Gastrocnemius medialis (tissue), 4 donors: Measurements from ENCODE around the gene GYS2. TPM values are rescaled to one million over a fixed set of nuclear protein-coding genes. Genes with fewer than 3 reads are reported as not detected.

Experiments
- ATAC-seq, 2 donors: fragments of 150-250 bp; one replicate each; pipeline ENCODE4 v1.9.1; 2016
- DNase-seq, 2 donors: peaks; one replicate each; pipeline ENCODE4 v3.0.0-alpha.2; 2019
- H3K27ac ChIP-seq, 4 donors: fragments of 200-600 bp; sonication (generic); 1 replicate in 1 of 4; 2 replicates in 3 of 4; pipeline ENCODE4 v1.5.1; 2016 to 2018; ENCODE audit warnings: mild to moderate bottlenecking in 2 of 4, moderate library complexity in 1 of 4
- H3K27me3 ChIP-seq, 3 donors: fragments of 200-600 bp; sonication (generic) in 2 of 3; 1 replicate in 1 of 3; 2 replicates in 2 of 3; pipeline versions ENCODE4 v1.5.1 to v1.6.0; 2016 to 2019; ENCODE audit warnings: mild to moderate bottlenecking in 1 of 3, moderate library complexity in 1 of 3
- H3K36me3 ChIP-seq, 2 donors: fragments of 200-600 bp; sonication (generic) in 1 of 2; one replicate each; pipeline ENCODE4 v1.5.1; 2017 to 2018
- H3K4me1 ChIP-seq, 2 donors: fragments of 200-600 bp; sonication (generic) in 1 of 2; one replicate each; pipeline ENCODE4 v1.5.1; 2016 to 2017; ENCODE audit warnings: mild to moderate bottlenecking in 2 of 2
- H3K4me3 ChIP-seq, 4 donors: fragments of 200-600 bp; sonication (generic) in 3 of 4; 1 replicate in 1 of 4; 2 replicates in 3 of 4; pipeline ENCODE4 v1.5.1; 2016 to 2019; ENCODE audit warnings: mild to moderate bottlenecking in 2 of 4
- H3K9me3 ChIP-seq, 3 donors: fragments of 200-600 bp; sonication (generic) in 2 of 3; 1 replicate in 1 of 3; 2 replicates in 2 of 3; pipeline ENCODE4 v1.5.1; 2016 to 2019
- POLR2A ChIP-seq, 2 donors: fragments of 450-650 bp; IDR thresholded peaks; one replicate each; pipeline ENCODE4 v1.6.1; 2017; ENCODE audit warnings: antibody characterized with exemption in 2 of 2, mild to moderate bottlenecking in 2 of 2, moderate library complexity in 2 of 2
- in situ Hi-C, 4 donors: fragments of 200-750 bp; cut with MboI; loops; one replicate each; pipeline versions ENCODE4 v1.15.0 to v1.8.0; 2017; ENCODE audit warnings: low sequenced_read_pairs in 4 of 4
- intact Hi-C: fragments of 100-400 bp; cut with DNase I; formaldehyde crosslinking; loops from one replicate; pipeline ENCODE4 v1.15.1; 2023; ENCODE audit warnings: low total_unique reads
- total RNA-seq, 4 donors: library from RNA; depleted of rRNA; stranded (reverse); fragments of >200 nt; gene quantifications; one replicate each; pipeline versions ENCODE4 v1.1.0 to v1.2.3, GENCODE V29; 2016
- TF ChIP-seq, protein P1 (sequence below), 5 experiments: fragments of 450-650 bp in 3 of 5; fragments of 200-600 bp in 2 of 5; sonication (generic) in 2 of 5; IDR thresholded peaks in 4 of 5; conservative IDR thresholded peaks in 1 of 5; 1 replicate in 4 of 5; 2 replicates in 1 of 5; pipeline ENCODE4 v1.5.1; 2016 to 2019; ENCODE audit warnings: antibody characterized with exemption in 5 of 5, mild to moderate bottlenecking in 3 of 5, moderate library complexity in 3 of 5

GYS2 gene
- total RNA-seq, 4 donors from 2014 or later = 0.11 TPM; not detected in 3

DNA sequence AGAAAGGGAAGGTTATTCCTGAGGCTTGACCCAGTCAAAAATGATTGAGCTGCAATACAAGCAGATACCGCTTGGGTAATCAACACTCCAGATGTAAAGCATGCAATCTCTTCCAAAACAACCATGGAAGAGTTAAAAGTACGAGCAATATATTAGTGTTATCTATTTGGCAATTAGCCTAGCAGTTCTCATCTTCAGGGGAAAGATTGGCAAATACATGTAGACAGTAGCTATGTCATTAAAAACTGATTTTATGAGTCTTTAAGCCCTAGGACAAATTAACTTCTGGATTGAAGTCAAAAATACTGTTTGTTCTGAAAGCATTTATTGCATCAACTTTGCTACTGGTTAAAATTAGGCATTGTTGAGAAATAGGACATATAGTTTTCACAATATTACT, 9.3 kb upstream of the GYS2 start:
- no peak overlapping the region for H3K27ac ChIP-seq
- H3K9me3 ChIP-seq = no peaks in the 10 kb centered on the region
- no peaks in the 10 kb centered on the region for H3K27me3 ChIP-seq
- intact Hi-C loops = no loop called here
- peaks cover 0 to 6% of the 10 kb centered on the region in 2 donors for H3K4me1 ChIP-seq
- in situ Hi-C loops = no loop called here
- DNase-seq (no peak), ATAC-seq (no peak)
- TF ChIP-seq, protein P1, sequence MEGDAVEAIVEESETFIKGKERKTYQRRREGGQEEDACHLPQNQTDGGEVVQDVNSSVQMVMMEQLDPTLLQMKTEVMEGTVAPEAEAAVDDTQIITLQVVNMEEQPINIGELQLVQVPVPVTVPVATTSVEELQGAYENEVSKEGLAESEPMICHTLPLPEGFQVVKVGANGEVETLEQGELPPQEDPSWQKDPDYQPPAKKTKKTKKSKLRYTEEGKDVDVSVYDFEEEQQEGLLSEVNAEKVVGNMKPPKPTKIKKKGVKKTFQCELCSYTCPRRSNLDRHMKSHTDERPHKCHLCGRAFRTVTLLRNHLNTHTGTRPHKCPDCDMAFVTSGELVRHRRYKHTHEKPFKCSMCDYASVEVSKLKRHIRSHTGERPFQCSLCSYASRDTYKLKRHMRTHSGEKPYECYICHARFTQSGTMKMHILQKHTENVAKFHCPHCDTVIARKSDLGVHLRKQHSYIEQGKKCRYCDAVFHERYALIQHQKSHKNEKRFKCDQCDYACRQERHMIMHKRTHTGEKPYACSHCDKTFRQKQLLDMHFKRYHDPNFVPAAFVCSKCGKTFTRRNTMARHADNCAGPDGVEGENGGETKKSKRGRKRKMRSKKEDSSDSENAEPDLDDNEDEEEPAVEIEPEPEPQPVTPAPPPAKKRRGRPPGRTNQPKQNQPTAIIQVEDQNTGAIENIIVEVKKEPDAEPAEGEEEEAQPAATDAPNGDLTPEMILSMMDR (IDR thresholded peaks at IDR 0.05 in 4 of 5, conservative IDR thresholded peaks at IDR 0.05 in 1 of 5) = no peak
- TF ChIP-seq POLR2A (IDR thresholded peaks at IDR 0.05) = no peak
- no peaks in the 10 kb centered on the region for H3K36me3 ChIP-seq
- no peak overlapping the region for H3K4me3 ChIP-seq

DNA sequence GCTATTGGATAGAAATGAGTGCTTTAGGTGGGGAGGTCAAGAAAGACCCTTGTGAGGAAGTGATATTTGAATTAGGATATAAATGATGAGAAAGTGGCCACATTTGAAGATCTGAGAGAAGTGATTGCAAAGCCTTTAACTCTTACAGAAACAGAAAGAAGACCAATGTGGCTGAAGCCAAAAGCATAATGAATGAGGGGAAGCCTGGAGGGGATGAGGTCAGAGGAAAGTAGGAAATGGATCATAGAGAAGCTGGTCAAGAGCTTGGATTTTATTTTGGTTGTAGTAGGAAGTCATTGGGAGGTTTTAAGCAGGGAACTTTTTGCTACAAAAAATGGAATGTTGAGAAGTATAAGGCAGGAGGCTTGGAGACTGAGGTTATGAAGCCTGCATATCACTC, 3.5 kb upstream of the GYS2 start:
- intact Hi-C loops = no loop called here
- in situ Hi-C loops = loop anchor here in 2 of 4 donors (5.0 to 10.0 kb wide), 2 partner anchors 67 to 74 kb away; no protein-coding TSS in a partner anchor

DNA sequence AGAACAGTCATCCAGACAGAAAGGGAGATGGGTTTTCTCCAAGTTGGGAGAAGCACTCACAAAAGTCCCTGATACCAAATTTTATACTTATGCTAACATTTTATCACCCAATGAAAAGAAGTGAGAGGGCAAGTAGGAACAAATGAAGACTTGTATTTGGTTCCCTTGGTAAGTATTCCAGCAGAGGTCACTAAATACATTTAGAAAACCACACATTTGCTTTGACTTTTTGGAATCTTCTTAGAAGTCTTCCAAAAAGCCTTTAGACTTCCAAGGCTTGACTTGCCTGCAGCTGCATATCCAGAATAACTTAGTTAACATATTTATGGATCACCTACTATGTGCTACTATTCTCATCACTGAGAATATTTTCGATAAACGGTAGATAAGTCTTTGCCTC, 3.1 kb upstream of the GYS2 start:
- no peak overlapping the region for H3K27ac ChIP-seq
- intact Hi-C loops = loop anchor here (1.0 kb wide), 1 partner anchor 73 kb away; no protein-coding TSS in a partner anchor
- H3K4me3 ChIP-seq = no peak overlapping the region
- TF ChIP-seq, protein P1 (IDR thresholded peaks at IDR 0.05 in 4 of 5, conservative IDR thresholded peaks at IDR 0.05 in 1 of 5) = peak in 1 of 5 experiments; percentile 18
- no peak for TF ChIP-seq POLR2A (IDR thresholded peaks at IDR 0.05)
- no peaks in the 10 kb centered on the region for H3K36me3 ChIP-seq
- DNase-seq (no peak), ATAC-seq (no peak)
- in situ Hi-C loops = loop anchor here in 2 of 4 donors (5.0 to 10.0 kb wide), 2 partner anchors 67 to 75 kb away; no protein-coding TSS in a partner anchor
- no peaks in the 10 kb centered on the region for H3K27me3 ChIP-seq
- H3K9me3 ChIP-seq = no peaks in the 10 kb centered on the region
- no peaks in the 10 kb centered on the region for H3K4me1 ChIP-seq

More for the DNA sequence above, 3.5 kb upstream of the GYS2 start:
- H3K4me3 ChIP-seq = no peak overlapping the region
- H3K9me3 ChIP-seq = no peaks in the 10 kb centered on the region
- H3K36me3 ChIP-seq = no peaks in the 10 kb centered on the region
- H3K4me1 ChIP-seq = no peaks in the 10 kb centered on the region
- no peaks in the 10 kb centered on the region for H3K27me3 ChIP-seq
- DNase-seq (no peak), ATAC-seq (no peak)
- no peak overlapping the region for H3K27ac ChIP-seq
- TF ChIP-seq, protein P1 (IDR thresholded peaks at IDR 0.05 in 4 of 5, conservative IDR thresholded peaks at IDR 0.05 in 1 of 5) = no peak
- TF ChIP-seq POLR2A (IDR thresholded peaks at IDR 0.05) = no peak

DNA sequence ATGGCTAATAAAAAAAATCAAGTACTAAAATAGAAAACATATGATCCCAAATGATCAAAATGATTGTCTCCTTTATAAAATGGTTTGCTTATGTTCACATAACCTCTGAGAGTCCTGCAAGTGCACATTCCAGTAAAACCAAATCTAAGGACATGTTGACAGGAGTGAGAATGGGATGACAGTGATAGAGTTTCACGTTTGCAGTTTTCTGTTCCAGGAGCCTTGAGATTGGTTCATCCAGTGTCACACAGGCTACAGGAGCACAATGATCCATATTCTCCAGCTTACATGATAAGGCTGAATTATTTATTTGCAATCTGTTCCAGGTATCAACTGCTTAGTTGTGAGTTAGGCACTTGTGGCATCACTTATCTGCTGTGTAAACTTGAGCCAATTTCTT, 1.5 kb upstream of the GYS2 start:
- no peak for ATAC-seq
- in situ Hi-C loops (loop anchor here in 2 of 4 donors (5.0 to 10.0 kb wide), 2 partner anchors 69 to 76 kb away; no protein-coding TSS in a partner anchor), intact Hi-C loops (no loop called here)
- Histone ChIP-seq H3K27me3 (no peaks in the 10 kb centered on the region), H3K9me3 (no peaks in the 10 kb centered on the region), H3K4me3 (no peak overlapping the region), H3K4me1 (no peaks in the 10 kb centered on the region), H3K27ac (no peak overlapping the region), H3K36me3 (no peaks in the 10 kb centered on the region)
- DNase-seq = no peak
- TF ChIP-seq, protein P1 (IDR thresholded peaks at IDR 0.05 in 4 of 5, conservative IDR thresholded peaks at IDR 0.05 in 1 of 5) = no peak
- TF ChIP-seq POLR2A (IDR thresholded peaks at IDR 0.05) = no peak

DNA sequence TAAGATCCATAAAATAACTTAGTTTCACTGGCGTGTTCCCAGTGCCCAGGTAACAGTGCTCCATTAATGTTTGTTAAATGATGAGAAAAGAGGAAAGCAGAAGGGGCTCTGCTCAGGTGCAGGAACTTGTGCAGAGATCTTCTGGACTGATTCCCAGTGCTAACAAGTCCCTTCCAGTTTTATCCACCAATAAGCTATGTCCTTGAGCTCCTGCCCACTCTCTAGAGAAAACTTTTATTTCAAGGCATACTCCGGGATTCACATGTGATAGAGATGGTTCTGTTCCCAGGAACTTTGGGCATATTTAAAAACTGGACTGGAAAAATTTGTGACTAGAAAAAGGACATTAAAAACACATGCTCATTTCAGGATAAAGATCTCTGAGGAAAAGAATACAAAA, 1.9 kb downstream of the GYS2 start:
- TF ChIP-seq, protein P1 (IDR thresholded peaks at IDR 0.05 in 4 of 5, conservative IDR thresholded peaks at IDR 0.05 in 1 of 5) = no peak
- TF ChIP-seq POLR2A (IDR thresholded peaks at IDR 0.05) = no peak
- DNase-seq (no peak), ATAC-seq (no peak)
- Histone ChIP-seq H3K27ac (no peak overlapping the region), H3K4me3 (no peak overlapping the region), H3K9me3 (no peaks in the 10 kb centered on the region), H3K4me1 (no peaks in the 10 kb centered on the region), H3K36me3 (no peaks in the 10 kb centered on the region), H3K27me3 (no peaks in the 10 kb centered on the region)
- intact Hi-C loops = no loop called here
- in situ Hi-C loops = loop anchor here in 1 of 4 donors (10.0 kb wide), 1 partner anchor 72 kb away; no protein-coding TSS in a partner anchor
